Measurements from ENCODE around the gene TREML1.

- TF ChIP-seq CTCF (IDR thresholded peaks at IDR 0.05) (no peak), POLR2A (IDR thresholded peaks at IDR 0.05) (no peak)
These were observed 47.0 kb upstream of the TREML1 start, which contains the start of gene TREML2 for GRCh38 chr6:41200901-41201763.

Measured in esophagus squamous epithelium (tissue), 4 donors.